Effector memory CD4-positive, alpha-beta T cell (primary cell): ENCODE data around the gene SPPL3.
A peak's percentile ranks its signal among the peaks of the same experiment; 100 is the strongest.

Experiments
- DNase-seq, 3 donors: peaks; one replicate each; pipeline ENCODE4 v3.0.0-alpha.2; 2020
- H3K27ac ChIP-seq: 2 replicates; pipeline ENCODE4 v1.7.0; 2013; ENCODE audit warnings: mild to moderate bottlenecking, low read length, moderate library complexity; ENCODE audit not compliant: insufficient read depth, poor library complexity, severe bottlenecking
- H3K27me3 ChIP-seq: replicated peaks from 2 replicates; pipeline ENCODE4 v1.7.0; 2013; ENCODE audit warnings: mild to moderate bottlenecking, low read length; ENCODE audit not compliant: insufficient read depth, control insufficient read depth, poor library complexity, severe bottlenecking
- H3K36me3 ChIP-seq: 2 replicates; pipeline ENCODE4 v1.7.0; 2013; ENCODE audit warnings: mild to moderate bottlenecking, low read length, moderate library complexity; ENCODE audit not compliant: control insufficient read depth, insufficient read depth
- H3K4me1 ChIP-seq: 2 replicates; pipeline ENCODE4 v1.7.0; 2013; ENCODE audit warnings: low read length, mild to moderate bottlenecking; ENCODE audit not compliant: control insufficient read depth, insufficient read depth, poor library complexity, severe bottlenecking
- H3K4me3 ChIP-seq: 2 replicates; pipeline ENCODE4 v1.7.0; 2013; ENCODE audit warnings: low read length, low read depth, mild to moderate bottlenecking; ENCODE audit not compliant: insufficient read depth, poor library complexity, severe bottlenecking
- H3K9me3 ChIP-seq: 2 replicates; pipeline ENCODE4 v1.7.0; 2013; ENCODE audit warnings: mild to moderate bottlenecking, low read length, moderate library complexity; ENCODE audit not compliant: control insufficient read depth

Gene SPPL3

GRCh38 chr12:120767071-120768024 is 136.8 kb downstream of the SPPL3 start:
- peaks cover 66% of the 10 kb centered on the region for H3K36me3 ChIP-seq
- no peak overlapping the region for H3K4me3 ChIP-seq
- no peaks in the 10 kb centered on the region for H3K27me3 ChIP-seq
- no peaks in the 10 kb centered on the region for H3K4me1 ChIP-seq
- no peak overlapping the region for H3K27ac ChIP-seq
- DNase-seq: no peak
- H3K9me3 ChIP-seq: no peaks in the 10 kb centered on the region

DNA sequence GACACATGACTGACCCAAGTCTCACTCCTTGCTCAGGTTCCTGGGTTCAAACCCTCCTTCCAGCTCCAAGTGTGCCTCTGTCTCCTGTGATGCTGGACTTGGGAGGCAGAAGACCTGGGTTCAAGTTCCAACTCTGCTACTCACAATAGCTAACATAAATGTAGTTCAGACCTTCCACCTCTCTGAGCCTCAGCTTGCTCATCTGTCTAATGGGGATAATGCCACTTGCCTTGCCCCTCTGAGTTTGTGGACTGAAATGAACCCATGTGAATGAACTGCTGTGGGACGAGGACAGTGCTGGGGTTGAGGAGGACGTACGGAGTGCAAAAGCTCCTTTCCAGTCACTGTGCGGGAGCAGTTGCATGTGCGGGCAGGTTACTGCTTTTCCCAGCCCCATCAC is 137.6 kb downstream of the SPPL3 start:
- Histone ChIP-seq H3K9me3 (no peaks in the 10 kb centered on the region), H3K4me3 (no peak overlapping the region), H3K27me3 (no peaks in the 10 kb centered on the region), H3K36me3 (peaks cover 64% of the 10 kb centered on the region), H3K27ac (no peak overlapping the region), H3K4me1 (no peaks in the 10 kb centered on the region)
- DNase-seq: no peak

DNA sequence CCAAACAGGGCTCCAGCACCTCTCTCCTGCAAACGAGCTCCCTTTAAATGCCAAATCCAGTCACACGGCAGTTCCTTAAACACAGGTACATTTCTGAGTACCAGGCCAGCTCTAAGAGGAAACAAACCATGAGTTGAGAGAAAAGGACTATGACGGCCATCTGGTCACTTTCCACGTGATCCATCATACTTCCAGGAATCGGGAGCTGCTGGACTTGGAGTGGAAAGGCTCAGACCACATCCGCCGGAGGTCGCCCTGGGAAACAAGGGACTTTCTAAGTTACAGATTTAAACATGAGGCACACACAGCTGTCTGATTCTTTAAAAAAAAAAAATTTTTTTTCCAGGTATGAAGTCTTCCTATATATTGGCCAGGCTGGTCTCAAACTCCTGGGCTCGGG is 139.3 kb downstream of the SPPL3 start:
- Histone ChIP-seq H3K36me3 (peaks cover 55% of the 10 kb centered on the region), H3K4me1 (no peaks in the 10 kb centered on the region), H3K9me3 (no peaks in the 10 kb centered on the region), H3K4me3 (no peak overlapping the region), H3K27me3 (no peaks in the 10 kb centered on the region), H3K27ac (no peak overlapping the region)
- DNase-seq: no peak

GRCh38 chr12:120763250-120763649 is 140.9 kb downstream of the SPPL3 start:
- DNase-seq: no peak
- Histone ChIP-seq H3K9me3 (no peaks in the 10 kb centered on the region), H3K36me3 (peaks cover 45% of the 10 kb centered on the region), H3K27ac (no peak overlapping the region), H3K4me3 (no peak overlapping the region), H3K4me1 (no peaks in the 10 kb centered on the region), H3K27me3 (no peaks in the 10 kb centered on the region)

GRCh38 chr12:120762086-120762485 is 142.1 kb downstream of the SPPL3 start:
- H3K4me1 ChIP-seq: no peaks in the 10 kb centered on the region
- peaks cover 34% of the 10 kb centered on the region for H3K36me3 ChIP-seq
- DNase-seq: no peak
- no peaks in the 10 kb centered on the region for H3K27me3 ChIP-seq
- no peak overlapping the region for H3K4me3 ChIP-seq
- H3K9me3 ChIP-seq: no peaks in the 10 kb centered on the region
- no peak overlapping the region for H3K27ac ChIP-seq

DNA sequence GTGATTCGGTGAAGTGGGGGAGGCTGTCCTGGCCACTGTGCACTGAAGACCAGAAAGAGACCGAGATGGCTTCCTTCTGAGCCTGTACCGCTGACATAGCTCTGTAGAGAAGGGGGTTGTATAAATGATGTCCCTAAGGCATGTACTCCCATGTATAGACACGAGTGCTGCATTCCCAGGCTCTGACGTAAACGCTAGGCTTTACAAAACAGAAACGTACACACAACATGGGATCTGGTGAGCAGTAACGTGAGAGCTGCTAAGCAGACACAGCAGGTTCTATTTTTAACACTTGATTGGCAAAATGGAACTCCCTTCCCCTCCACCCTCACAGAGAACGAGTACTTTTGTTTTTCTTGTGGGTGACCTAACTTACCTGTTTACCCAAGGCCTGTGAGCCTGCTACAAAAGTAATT is 142.6 kb downstream of the SPPL3 start:
- Histone ChIP-seq H3K9me3 (no peaks in the 10 kb centered on the region), H3K4me3 (no peak overlapping the region), H3K27ac (no peak overlapping the region), H3K27me3 (no peaks in the 10 kb centered on the region), H3K36me3 (peaks cover 28% of the 10 kb centered on the region), H3K4me1 (no peaks in the 10 kb centered on the region)
- no peak for DNase-seq

GRCh38 chr12:120760349-120761254 is 143.6 kb downstream of the SPPL3 start:
- H3K4me3 ChIP-seq: no peak overlapping the region
- peaks cover 19% of the 10 kb centered on the region for H3K36me3 ChIP-seq
- no peaks in the 10 kb centered on the region for H3K9me3 ChIP-seq
- H3K27me3 ChIP-seq: no peaks in the 10 kb centered on the region
- DNase-seq: peak in 2 of 3 donors; percentile 2 to 7
- H3K4me1 ChIP-seq: no peaks in the 10 kb centered on the region
- H3K27ac ChIP-seq: no peak overlapping the region

- Histone ChIP-seq H3K9me3 (no peaks in the 10 kb centered on the region), H3K4me1 (no peaks in the 10 kb centered on the region), H3K36me3 (peaks cover 12% of the 10 kb centered on the region), H3K27ac (no peak overlapping the region), H3K4me3 (no peak overlapping the region), H3K27me3 (no peaks in the 10 kb centered on the region)
- no peak for DNase-seq
Observed at GRCh38 chr12:120759591-120760348, 144.4 kb downstream of the SPPL3 start.

DNA sequence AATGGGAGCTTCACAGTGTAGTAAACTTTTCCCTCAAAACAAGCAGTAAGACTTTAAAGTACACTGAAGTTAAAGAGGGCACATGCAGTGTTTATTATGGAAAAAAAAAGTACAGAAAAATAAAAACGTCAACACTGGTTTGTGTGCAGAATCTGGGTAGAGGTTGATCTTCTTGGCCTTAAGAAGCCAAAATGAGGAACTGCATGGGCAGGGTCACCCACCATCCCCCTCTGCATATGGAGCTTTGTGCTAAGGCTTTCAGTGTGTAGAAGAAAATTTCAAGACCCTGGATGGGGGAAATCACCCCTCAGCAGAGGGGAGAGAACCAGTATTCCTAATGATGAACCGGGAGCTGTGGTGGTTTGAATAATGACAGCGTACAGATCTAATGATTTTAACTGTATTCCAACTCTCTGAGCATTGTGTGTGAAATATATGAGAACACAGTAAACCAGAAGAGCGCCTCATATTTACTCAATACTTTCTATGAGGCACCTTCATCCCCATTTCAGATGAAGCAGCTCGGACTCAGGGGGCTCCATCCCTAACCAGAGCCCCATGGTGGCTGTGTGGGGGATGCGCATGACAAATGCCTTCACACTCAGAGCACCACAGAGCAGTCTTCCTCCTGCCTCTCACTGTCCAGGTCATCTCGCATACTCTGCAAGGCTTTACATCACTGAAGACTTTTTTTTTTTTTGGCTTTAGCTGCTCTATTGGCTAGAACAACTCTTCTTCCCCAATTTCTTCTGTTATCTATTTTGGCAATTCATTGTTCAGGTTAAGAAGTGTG is 145.2 kb downstream of the SPPL3 start:
- Histone ChIP-seq H3K27me3 (no peaks in the 10 kb centered on the region), H3K4me3 (no peak overlapping the region), H3K9me3 (no peaks in the 10 kb centered on the region), H3K4me1 (no peaks in the 10 kb centered on the region), H3K36me3 (peaks cover 8% of the 10 kb centered on the region), H3K27ac (no peak overlapping the region)
- DNase-seq: no peak
